NK-92 treated with Interleukin-12 subunit alpha and Interleukin-12 subunit beta, amount 100 ng/mL, for 24 hours (cell line): Measurements from ENCODE around the gene MACROD2.

ENCODE experiments used
- DNase-seq: peaks from one replicate; lab custom pipeline; 2025; lab: John Stamatoyannopoulos, UW

The MACROD2 gene

DNA sequence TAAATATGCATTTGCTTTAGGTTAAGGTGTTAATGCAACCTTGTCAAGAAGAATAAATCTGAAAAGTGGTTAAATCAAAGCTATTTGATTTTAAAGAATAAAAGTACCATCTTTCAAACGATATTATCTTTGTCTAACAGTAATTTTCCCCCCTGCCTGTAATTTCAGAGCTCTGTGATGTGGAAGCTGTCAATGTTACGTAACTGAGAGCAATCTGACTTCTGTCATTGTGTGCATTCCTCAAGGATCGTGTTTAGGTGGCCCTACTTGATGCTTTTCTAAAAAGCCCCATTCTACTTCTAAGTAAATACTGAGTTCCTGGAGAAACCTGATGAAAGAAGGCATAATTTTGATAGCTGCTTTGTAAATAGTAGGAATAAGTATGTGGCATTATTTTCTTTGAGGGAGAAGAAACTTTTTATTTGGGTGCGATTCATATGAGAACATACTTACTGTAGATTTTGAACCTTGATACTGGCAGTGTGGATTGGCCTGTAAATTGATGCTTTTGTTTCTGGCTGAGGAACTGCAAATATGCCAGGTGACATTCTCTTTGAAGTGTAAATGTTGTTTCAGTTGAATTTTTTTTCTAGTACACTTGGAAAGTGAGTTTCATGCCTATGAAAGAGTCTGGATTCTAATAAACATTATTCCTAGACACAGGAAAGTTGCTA is 871.7 kb downstream of the MACROD2 start:
- DNase-seq: no peak

DNA sequence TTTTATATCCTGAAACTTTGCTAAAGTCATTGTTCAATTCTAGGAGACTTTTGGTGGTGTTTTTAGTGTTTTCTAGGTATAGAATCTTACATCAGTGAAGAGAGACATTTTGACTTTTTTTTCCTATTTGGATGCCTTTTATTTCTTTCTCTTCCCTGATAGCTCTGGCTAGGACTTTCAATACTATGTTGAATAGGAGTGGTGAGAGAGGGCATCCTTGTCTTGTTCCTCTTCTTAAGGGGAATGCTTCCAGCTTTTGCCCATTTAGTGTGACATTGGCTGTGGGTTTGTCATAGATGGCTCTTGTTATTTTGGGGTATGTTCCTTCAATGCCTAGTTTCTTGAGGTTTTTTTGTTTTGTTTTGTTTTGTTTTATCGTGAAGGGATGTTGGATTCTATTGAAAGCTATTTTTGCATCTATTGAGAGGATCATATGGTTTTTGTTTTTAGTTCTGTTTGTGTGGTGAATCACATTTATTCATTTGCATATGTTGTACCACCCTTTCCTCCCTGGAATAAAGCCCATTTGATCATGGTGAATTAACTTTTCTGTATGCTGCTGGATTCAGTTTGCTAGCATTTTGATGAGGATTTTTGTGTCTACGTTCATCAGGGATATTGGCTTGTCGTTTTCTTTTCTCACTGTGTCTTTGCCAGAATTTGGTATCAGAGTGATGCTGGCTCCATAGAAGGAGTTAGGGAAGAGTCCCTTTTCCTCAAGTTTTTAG is 882.1 kb downstream of the MACROD2 start:
- no peak for DNase-seq

DNA sequence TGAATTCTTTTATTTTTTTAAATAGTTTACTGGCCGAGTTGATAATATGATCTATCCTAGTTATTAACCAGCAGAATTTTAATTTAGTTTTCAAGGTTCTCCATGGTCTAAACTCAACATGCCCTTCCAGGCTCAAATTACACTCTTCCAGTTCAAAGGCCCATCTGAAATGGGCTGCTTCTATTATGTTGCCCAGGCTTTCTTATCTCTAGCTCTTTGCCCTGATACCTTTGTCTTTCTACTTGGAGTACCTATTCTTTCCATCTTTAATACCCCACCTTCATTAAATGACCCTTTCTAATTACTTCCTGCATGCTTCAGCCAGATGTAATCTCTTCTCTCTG is 883.3 kb downstream of the MACROD2 start:
- no peak for DNase-seq

DNA sequence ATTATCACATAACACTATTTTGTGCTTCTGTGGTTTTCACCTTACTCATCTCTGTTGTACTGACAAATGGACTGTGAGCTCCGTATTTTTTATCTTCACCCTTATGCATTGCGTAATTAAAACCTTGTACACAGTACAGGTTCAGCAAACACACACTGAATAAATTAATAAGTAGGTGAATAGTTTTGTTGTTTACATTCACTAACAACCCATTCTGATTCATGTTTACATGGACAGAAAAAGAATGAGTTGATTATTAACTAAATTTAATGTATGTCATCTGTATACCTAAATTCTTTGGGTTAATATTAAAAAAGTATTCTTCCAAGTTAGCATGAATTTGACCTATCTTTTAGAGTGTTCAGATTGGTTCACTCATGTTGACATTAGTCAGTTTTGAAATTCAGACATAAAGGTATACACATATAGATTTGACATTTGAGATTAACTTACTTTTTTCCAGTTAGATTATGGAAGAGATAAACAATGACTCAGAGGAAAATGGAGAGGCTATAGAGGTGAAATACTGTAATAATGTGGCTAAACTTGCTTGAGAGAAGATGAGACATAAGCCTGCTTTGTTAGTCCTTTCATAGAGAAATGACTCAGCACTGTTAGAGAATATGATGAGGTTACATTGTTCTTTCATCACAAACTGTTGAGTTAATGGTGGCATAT is 883.8 kb downstream of the MACROD2 start:
- no peak for DNase-seq

DNA sequence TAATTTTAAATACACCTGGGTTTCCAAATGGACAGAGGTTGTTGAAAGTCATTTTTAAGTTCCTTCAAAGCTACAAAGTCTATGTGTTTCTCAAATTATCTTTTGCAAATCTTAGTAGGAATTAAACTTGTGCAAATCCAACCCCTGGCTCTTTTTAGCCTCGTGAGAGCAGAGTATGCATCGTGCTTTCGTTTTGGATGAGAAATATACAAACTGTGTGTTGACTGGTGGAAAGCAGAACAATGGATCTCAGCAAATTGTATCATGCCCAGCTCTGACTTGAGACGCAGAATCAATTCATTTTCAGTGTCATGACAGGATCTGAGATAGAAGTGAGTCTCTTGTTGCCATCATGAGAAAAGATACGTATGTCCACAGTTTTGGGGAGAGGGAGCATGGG is 884.5 kb downstream of the MACROD2 start:
- DNase-seq: no peak

DNA sequence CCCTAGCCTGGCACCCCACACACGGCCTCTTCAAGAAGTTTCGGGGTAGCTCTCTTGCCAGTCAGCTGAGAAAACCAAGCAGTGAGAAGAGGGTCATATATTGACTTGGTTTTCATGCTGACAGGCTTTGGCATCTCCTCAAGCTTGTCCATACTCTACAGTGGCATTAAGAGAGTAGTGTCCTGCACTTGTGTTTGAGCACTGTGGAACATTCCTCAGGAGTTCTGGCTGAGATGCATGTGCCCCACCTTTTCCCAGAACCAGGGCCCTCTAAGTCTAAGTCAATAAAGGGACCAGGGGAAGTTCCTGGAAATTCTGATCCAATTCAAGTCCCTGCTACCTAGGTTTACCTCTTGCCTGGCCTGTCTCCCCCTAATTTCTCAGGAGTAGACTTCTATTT is 886.2 kb downstream of the MACROD2 start:
- DNase-seq: no peak

DNA sequence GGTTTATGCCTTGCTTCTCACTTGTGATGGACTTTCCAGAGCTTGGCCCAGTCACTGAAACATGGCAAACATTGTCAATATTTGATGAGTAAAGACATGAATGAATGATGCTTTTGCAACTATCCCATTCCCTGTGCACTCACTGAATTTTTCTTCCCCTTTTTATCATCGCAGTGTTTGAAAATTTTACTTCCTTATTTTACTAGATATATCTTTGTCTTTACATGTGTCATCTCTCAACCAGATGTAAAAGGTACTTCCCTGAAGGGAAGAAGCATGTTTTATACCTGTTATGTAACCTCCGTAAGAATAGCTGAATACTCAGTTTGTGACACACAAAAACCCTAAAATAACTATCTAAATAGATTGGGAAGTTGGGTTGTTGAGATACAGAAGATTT is 886.8 kb downstream of the MACROD2 start:
- DNase-seq: no peak

DNA sequence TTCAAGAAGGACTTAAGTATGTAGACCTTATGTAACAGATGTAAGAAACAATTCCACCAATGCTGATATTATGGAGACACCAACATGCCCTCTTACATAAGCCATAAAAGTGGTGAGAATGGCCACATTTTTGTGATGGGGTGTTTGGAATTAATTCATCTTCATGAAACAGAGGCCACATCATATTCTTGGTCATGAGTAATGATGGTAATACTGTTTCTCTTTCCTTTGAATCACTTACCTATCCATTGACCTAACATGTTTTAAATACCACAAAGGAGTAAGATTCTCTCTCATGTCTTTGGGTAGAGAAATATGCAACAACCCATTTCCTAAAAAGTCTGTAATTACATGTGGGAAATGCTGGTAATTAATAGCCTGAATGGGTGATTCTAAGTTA is 887.5 kb downstream of the MACROD2 start:
- no peak for DNase-seq

DNA sequence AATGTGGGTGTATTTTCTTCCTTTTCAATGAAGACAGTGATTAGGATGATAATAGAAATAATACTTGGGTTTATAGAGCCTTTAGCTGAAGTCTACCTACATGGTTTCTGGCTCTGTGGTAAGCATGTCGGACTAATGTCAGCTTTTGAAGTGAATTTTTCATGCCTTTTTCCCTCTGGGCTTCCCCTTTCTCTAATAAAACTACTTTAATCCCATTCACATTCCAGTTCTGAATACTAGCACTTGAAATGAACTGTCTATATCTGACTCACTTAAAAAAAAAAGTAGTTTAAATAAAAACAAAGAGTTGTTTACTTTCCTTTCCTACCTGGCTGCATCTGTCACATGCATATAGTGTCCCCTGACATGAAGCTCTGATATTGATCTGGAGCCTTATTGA is 888.0 kb downstream of the MACROD2 start:
- DNase-seq: no peak

DNA sequence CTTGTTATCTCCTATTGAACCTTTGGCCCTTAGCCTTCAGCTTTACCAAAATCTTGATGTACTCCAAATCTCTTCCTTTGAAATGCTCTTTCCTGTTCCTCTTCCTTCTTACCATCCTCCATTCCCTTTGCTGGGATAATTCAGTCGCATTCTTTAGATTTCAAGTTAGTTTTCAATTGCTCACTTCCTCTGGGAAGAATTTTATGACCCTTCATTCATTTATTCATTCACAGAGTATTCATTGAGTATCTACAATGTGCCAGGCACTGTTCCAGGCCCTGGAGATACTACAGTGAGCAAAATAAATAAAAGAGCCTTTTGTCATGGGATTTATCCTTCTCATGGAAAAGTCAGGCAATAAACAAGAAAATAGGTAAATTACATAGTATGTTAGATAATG is 890.3 kb downstream of the MACROD2 start:
- DNase-seq: no peak

DNA sequence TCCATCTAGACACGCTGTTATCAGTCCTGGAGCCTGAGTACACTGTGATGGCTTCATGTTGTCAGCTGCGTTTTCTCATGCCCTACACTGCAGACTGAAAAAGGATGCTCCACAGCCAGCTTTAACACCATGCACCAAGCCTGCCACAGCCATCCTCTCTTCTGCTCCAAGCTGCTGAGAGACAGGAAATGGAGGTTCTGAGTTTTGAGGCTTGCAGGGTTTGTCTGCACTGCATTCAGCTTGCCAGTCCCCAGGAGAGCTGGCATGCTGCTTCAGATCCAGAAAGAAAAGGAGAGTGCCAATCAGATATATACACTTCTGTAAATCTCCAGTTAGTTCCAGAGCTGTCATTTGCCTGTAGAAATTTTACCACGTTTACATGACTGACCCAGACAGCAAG is 892.8 kb downstream of the MACROD2 start:
- no peak for DNase-seq

DNA sequence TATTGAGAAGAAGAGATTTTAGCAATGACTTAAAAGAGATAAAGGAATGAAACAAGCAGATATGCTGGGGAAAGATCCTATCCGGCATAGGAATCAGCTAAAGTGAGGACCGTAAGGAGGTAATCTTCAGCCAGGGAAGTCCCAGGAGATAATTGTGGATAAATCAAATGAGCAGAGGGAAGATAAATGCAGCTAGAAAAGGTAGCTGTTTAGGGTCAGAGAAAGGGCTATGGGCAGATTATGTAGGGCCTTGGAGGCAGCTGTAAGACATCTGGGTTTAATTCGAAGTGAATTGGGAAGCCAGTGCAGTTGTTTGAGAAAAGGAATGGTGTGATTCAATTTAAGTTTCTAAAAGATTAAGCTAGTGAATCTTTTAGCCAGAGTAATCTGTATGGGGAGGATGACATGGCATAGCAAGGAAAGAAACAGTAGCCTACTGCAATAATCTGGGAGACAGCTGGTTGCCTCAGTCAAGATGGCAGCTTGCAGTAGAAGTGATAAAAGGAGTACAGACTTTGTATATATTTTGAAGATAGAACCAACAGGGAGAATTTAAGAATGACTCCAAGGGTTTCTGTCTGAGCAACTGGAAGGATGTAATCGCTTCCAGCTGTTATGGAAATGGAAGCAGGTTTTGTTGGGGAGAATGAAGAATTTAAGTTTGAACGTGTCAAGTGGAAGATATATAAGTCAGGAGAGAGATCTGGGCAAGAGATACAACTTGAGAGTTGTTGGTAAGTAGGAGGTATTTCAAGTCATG is 894.4 kb downstream of the MACROD2 start:
- no peak for DNase-seq

DNA sequence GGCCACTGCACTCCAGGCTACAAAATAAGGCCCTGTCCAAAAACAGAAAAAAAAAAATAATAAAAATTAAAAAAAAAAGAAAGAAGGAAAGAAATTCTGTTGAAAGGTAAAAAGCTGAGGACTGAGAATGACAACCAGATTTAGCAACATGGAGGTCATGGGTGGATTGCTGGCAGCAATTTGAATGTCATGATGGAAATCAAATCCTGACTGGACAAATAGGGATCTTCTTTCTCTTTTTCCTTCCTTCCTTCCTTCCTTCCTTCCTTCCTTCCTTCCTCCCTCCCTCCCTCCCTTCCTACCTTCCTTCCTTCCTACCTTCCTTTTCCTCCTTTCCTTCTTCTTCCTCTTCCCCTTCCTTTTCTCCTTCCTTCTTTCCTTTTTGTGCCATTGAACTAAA is 895.4 kb downstream of the MACROD2 start:
- no peak for DNase-seq

DNA sequence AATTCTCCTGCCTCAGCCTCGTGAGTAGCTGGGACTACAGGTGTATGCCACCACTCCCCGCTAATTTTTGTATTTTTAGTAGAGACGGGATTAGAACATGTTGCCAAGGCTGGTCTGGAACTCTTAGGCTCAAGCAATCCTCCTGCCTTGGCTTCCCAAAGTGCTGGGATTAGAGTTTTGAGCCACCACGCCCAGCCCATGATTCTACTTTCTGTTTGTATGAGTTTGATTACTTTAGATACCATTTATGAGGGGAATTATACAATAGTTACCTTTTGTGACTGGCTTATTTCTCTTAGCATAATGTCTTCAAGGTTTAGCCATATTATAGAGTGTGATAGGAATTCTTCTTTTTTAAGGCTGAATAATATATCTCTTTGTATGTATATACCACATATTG is 897.5 kb downstream of the MACROD2 start:
- no peak for DNase-seq

DNA sequence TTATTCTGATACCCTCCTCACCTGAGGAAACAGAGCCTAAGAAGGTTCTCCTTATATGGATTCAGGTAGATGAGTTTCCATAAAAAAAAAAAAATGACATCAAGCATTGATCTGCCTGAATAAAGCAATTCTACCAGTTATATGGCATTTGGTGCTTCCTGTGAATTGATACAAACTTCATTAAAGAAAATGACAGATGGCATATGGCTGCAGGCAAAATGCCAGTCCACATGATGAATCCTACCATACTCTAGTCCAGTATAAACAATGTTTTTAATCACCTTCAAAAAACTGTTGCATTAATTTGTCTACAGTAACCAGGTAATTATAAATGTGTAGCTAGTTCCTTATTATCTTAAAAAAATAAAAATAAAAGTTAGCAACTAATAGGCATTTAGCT is 901.3 kb downstream of the MACROD2 start:
- no peak for DNase-seq

DNA sequence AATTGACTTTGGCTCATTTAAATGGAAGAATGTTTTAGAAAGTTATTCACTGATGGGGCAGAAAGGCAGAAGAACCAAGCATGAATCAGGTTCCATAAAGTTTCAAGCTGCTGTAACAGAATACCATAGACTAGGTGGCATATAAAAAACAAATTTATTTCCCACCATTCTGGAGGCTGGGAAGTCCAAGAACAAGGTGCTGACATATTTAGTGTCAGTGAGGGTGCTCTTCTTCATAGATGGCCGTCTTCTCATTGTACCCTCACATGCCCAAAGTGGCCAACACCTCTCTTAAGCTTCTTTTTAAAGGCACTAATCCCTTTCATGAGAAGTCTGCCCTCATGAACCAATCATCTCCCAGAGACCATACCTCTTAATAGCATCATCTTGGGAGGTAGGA is 902.3 kb downstream of the MACROD2 start:
- DNase-seq: no peak

DNA sequence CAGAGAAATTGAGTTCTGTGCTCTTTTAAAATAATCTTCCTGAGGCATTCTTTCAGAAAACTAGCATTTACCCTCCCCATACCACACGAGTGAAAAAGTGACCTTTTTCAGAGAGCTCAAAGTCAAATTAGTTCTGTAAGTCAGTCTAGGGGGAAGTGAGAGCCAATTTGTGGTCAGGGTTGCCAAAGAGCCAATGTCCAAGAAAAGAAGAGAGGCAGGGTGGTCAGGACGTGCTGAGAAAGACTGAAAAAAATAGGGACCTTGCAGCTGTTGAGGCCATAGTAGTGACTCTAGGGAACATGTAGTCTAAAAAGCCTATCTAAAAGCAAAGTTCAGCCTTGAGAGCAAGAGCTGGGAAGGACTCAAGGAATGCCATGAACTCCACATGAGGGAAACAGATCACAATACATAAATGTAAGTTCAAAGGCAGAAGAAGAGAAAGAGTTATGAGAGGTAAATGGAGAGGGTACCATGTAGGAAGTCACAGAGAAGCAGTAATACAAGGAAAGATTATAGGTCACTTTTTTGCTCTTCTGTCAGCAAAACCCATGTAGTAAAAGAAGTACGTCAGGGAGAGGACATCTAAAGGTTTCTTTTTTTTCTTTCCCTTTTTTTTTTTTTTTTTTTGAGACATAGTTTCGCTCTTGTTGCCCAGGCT is 907.2 kb downstream of the MACROD2 start:
- no peak for DNase-seq

DNA sequence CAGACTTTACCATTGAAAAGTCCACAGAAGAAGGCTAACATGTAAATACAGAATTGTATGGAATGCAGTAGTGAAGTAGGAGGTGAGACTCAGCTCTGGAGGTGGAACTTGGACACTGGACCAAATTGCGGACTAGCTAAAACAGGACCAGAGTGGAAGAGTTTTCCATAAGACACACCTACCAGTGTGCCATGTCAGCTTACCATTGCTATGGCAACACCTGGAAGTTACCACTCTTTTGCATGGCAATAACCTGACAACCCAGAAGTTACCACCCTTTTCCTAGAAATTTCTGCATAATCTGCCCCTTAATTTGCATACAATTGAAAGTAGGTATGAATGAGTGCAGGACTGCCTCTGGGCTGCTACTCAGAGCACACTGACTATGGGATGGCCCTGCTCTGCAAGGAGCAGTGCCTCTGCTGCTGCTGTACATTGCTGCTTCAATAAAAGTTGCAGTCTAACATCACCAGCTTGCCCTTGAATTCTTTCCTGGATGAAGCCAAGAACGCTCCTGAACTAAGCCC is 911.7 kb downstream of the MACROD2 start:
- no peak for DNase-seq

DNA sequence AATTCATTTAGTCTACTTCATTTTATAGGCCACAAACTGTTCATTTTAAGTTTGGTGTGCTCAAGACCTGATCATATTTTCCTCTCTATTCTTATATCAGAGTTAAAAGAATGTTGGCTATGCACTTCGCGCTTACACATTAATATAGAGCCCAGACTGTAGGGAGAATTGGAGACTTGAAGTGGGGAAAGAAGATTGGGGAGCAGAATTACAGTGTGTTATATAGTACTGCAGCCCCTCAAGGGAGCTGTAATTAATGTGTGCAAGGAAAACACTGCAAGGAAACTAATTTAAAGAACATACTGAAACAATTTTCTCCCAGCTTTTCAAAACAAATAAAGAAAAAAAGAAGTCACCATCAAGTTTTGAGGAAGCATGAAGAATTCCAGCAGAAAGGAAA is 914.8 kb downstream of the MACROD2 start:
- DNase-seq: no peak

DNA sequence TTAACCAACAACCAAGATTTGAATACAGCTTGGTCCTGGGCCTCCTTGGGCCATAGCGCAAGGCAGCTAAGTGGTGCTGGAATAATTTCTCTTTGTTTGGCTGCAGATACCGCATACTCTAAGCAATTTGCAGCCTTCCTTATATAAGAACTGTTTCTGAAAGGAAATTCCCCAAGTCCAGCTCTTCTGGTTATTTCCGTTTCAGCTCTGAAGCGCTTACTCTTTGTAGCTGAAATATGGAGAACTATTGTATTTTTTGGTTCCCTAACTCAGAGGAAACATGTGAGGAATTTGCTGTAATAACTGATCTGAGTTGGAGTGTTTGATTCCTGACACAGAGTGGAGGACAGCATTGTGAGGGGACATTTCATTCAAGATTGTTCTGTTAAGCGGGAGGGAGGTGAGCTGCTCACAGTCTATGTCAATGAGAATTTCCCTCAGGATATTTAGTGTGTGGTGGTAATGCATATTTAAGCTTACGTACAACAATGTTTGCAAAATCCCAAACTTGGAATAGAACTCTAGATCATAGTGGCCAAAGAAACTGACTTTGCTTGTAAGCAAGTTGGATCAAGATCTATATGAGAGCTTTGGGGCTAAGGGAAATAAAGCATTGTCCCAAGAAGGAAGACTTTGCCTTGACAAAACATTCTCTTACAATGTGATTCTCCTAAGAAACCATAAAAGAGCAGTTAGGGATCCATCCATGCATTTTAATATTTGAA is 918.7 kb downstream of the MACROD2 start:
- DNase-seq: no peak

DNA sequence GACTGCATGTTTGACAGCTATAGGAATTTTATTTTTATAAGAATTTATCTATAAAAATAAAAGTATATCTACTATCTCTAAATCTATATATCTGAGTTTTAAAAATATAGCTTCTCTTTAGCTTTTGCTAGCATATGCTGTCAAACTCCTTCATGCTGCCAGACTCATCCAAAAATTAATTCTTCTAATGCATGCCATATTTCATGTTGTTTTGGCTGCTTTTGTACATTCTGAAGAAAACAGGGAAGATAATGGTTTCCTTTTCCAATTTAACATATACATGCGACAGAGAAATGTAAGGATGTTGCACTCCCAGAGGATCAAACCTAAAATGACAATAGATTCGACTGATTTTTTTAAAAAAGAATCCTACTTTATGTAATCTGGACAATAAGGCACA is 919.3 kb downstream of the MACROD2 start:
- DNase-seq: no peak
